GM23338 (cell line): ENCODE data around the gene KIAA0232.

ENCODE experiments used
- CTCF ChIP-seq, 2 experiments: fragments of 200-600 bp in 1 of 2; sonication (generic) in 1 of 2; conservative IDR thresholded peaks; 2 replicates each; pipeline versions ENCODE4 v1.5.1 to v1.6.1; 2016 to 2017; ENCODE audit warnings: antibody characterized with exemption in 2 of 2, low read depth in 2 of 2, mild to moderate bottlenecking in 2 of 2, moderate library complexity in 1 of 2
- EZH2phosphoT487 ChIP-seq: fragments of 200-600 bp; sonication (generic); IDR thresholded peaks from one replicate; pipeline ENCODE4 v1.8.1; 2018; ENCODE audit warnings: antibody characterized with exemption; ENCODE audit not compliant: unreplicated experiment
- JUNB ChIP-seq: IDR thresholded peaks from one replicate; pipeline ENCODE4 v1.6.1; 2016; ENCODE audit warnings: antibody characterized with exemption; ENCODE audit not compliant: unreplicated experiment
- POLR2AphosphoS5 ChIP-seq: IDR thresholded peaks from 2 replicates; pipeline ENCODE4 v1.6.1; 2016; ENCODE audit warnings: antibody characterized with exemption, low read depth
- STAT1 ChIP-seq: IDR thresholded peaks from one replicate; pipeline ENCODE4 v1.6.1; 2016; ENCODE audit warnings: antibody characterized with exemption; ENCODE audit not compliant: unreplicated experiment

DNA sequence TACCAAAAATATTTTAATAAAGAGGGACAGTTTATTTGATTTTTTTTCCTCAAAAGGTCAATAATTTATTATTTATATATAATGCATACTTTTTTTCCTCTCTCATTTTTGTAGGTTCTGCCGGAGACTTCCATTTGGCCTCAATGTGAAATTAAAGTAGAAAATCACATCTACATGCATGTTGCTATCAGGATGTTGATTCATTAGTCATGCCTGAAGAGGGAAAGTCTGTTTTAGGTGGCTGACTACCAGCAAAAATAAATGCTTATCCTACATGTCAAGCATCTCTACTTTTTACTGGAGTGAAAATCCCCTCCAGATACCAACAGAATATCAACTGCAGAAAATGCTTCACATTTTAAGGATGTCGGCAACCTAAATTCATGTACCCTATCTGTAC, 41.5 kb downstream of the KIAA0232 start:
- TF ChIP-seq CTCF (conservative IDR thresholded peaks at IDR 0.05; ENCODE audit: low read depth in 2 of 2) (no peak), EZH2phosphoT487 (no peak), POLR2AphosphoS5 (no peak), STAT1 (no peak), JUNB (no peak)
